ENCODE measurements around the gene FBL. TPM values are rescaled to one million over a fixed set of nuclear protein-coding genes. Genes with fewer than 3 reads are reported as not detected.

The FBL gene
- total RNA-seq, 1 experiment from 2014 or later = 437 TPM

- no peak overlapping the region for H2AFZ ChIP-seq
- H3K27ac ChIP-seq = no peak overlapping the region
- ChIA-PET CTCF (interaction anchor here (0.6 kb wide), 1 partner anchor 362 kb away, joined by 6 read pairs; no protein-coding TSS in a partner anchor), POLR2A (ENCODE audit: unreplicated experiment) (no interaction called here)
- intact Hi-C loops (cut with micrococcal nuclease; ENCODE audit: unreplicated experiment) = loop anchor here (5.0 kb wide), 2 partner anchors 168 to 288 kb away; no protein-coding TSS in a partner anchor
- H3K79me2 ChIP-seq (ENCODE audit: low read depth) = peaks cover 56% of the 10 kb centered on the region
- TF ChIP-seq EZH2 (IDR thresholded peaks at IDR 0.05; ENCODE audit: low read depth) (no peak), CTCF (conservative IDR thresholded peaks at IDR 0.05) (no peak)
- H3K9me2 ChIP-seq (ENCODE audit: insufficient read depth) = no peaks in the 10 kb centered on the region
- peaks cover 59% of the 10 kb centered on the region for H4K20me1 ChIP-seq (ENCODE audit: insufficient read depth)
- no peak overlapping the region for H3K4me2 ChIP-seq
- H3K36me3 ChIP-seq (ENCODE audit: low read depth) = peaks cover 41% of the 10 kb centered on the region
- no peaks in the 10 kb centered on the region for H3K9me3 ChIP-seq (ENCODE audit: insufficient read depth, low read depth)
- H3K27me3 ChIP-seq (ENCODE audit: insufficient read depth, low read depth) = no peaks in the 10 kb centered on the region
- no peak overlapping the region for H3K4me3 ChIP-seq
- H3K4me1 ChIP-seq (replicated peaks; ENCODE audit: insufficient read depth) = peaks cover 15% of the 10 kb centered on the region
- H3F3A ChIP-seq (ENCODE audit: insufficient read depth, low read depth) = no peaks in the 10 kb centered on the region
- BruUV-seq (replicated peaks) = no TSS peak
- no peak for DNase-seq
Observed at GRCh38 chr19:39840492-39840891, 5.7 kb downstream of the FBL start.

DNA sequence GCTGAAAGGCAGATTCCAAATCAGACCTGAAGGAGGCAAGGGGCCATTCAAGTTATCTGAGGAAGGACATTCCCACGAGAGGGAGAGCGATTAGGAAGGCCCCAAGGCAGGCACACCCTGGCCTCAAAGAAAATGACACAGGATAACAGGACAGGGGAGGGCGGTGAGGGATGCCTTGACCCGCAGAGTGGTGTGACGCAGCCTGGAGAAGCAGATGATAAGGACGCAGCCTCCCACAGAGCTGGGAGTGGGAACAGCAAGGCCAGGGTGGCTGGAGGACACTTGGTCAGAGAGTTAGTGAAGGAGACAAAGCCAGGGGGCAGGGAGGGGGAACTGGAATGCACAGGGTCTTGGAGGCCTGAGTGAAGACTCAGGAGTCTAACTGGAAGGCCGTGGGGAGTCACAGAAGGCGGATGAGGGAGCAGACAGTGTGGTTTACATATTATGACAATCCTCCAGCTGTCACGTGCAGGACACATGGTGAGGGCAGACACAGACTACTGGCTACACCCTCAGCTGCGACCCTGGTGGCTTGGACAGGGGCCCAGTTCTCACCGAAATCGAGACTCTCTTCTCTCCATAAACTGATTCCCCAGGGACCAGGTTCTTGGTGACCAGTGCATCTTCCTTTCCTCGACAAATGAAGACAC is 6.4 kb downstream of the FBL start:
- peaks cover 8% of the 10 kb centered on the region for H3K4me1 ChIP-seq (replicated peaks; ENCODE audit: insufficient read depth)
- no peaks in the 10 kb centered on the region for H3F3A ChIP-seq (ENCODE audit: insufficient read depth, low read depth)
- ChIA-PET POLR2A (ENCODE audit: unreplicated experiment) (no interaction called here), CTCF (interaction anchor here (0.6 kb wide), 1 partner anchor 363 kb away, joined by 6 read pairs; no protein-coding TSS in a partner anchor)
- H4K20me1 ChIP-seq (ENCODE audit: insufficient read depth) = peaks cover 53% of the 10 kb centered on the region
- no peak for TF ChIP-seq CTCF (conservative IDR thresholded peaks at IDR 0.05)
- TF ChIP-seq EZH2 (IDR thresholded peaks at IDR 0.05; ENCODE audit: low read depth) = no peak
- H3K4me2 ChIP-seq = no peak overlapping the region
- BruUV-seq (replicated peaks) = no TSS peak
- no peaks in the 10 kb centered on the region for H3K27me3 ChIP-seq (ENCODE audit: insufficient read depth, low read depth)
- no peak overlapping the region for H2AFZ ChIP-seq
- no peaks in the 10 kb centered on the region for H3K9me3 ChIP-seq (ENCODE audit: insufficient read depth, low read depth)
- no peaks in the 10 kb centered on the region for H3K9me2 ChIP-seq (ENCODE audit: insufficient read depth)
- no peak overlapping the region for H3K4me3 ChIP-seq
- DNase-seq = no peak
- no peak overlapping the region for H3K27ac ChIP-seq
- peaks cover 49% of the 10 kb centered on the region for H3K79me2 ChIP-seq (ENCODE audit: low read depth)
- intact Hi-C loops (cut with micrococcal nuclease; ENCODE audit: unreplicated experiment) = loop anchor here (5.0 kb wide), 2 partner anchors 168 to 288 kb away; no protein-coding TSS in a partner anchor
- peaks cover 41% of the 10 kb centered on the region for H3K36me3 ChIP-seq (ENCODE audit: low read depth)

- Histone ChIP-seq H3K4me3 (no peak overlapping the region), H2AFZ (no peak overlapping the region), H3K36me3 (ENCODE audit: low read depth) (peaks cover 48% of the 10 kb centered on the region), H3K4me1 (replicated peaks; ENCODE audit: insufficient read depth) (no peaks in the 10 kb centered on the region), H4K20me1 (ENCODE audit: insufficient read depth) (peaks cover 41% of the 10 kb centered on the region), H3K4me2 (no peak overlapping the region), H3K79me2 (ENCODE audit: low read depth) (peaks cover 37% of the 10 kb centered on the region), H3K27ac (no peak overlapping the region), H3K9me3 (ENCODE audit: insufficient read depth, low read depth) (no peaks in the 10 kb centered on the region), H3K27me3 (ENCODE audit: insufficient read depth, low read depth) (no peaks in the 10 kb centered on the region), H3K9me2 (ENCODE audit: insufficient read depth) (no peaks in the 10 kb centered on the region), H3F3A (ENCODE audit: insufficient read depth, low read depth) (no peaks in the 10 kb centered on the region)
- no peak for DNase-seq
- TF ChIP-seq CTCF (conservative IDR thresholded peaks at IDR 0.05) = no peak
- no peak for TF ChIP-seq EZH2 (IDR thresholded peaks at IDR 0.05; ENCODE audit: low read depth)
- BruUV-seq (replicated peaks) = no TSS peak
- intact Hi-C loops (cut with micrococcal nuclease; ENCODE audit: unreplicated experiment) = no loop called here
- ChIA-PET CTCF (no interaction called here), POLR2A (ENCODE audit: unreplicated experiment) (no interaction called here)
Observed at GRCh38 chr19:39838569-39838968, 7.6 kb downstream of the FBL start.

All from PC-9 (cell line).